Osteocyte (in vitro differentiated cells): ENCODE measurements around the gene GATA3. TPM values are rescaled to one million over a fixed set of nuclear protein-coding genes. Genes with fewer than 3 reads are reported as not detected.

ENCODE experiments used
- DNase-seq: peaks from one replicate; pipeline ENCODE4 v3.0.0; 2021; ENCODE audit warnings: mixed read lengths; ENCODE audit not compliant: unreplicated experiment; ENCODE audit errors: extremely low spot score
- H3K27ac Mint-ChIP-seq: one replicate; pipeline ENCODE4 v1.8.0; 2021; ENCODE audit warnings: mild to moderate bottlenecking, mixed read lengths; ENCODE audit not compliant: unreplicated experiment
- H3K27me3 Mint-ChIP-seq: one replicate; pipeline ENCODE4 v1.8.0; 2021; ENCODE audit warnings: mixed read lengths; ENCODE audit not compliant: unreplicated experiment
- H3K36me3 Mint-ChIP-seq: one replicate; pipeline ENCODE4 v1.8.0; 2021; ENCODE audit warnings: mixed read lengths; ENCODE audit not compliant: unreplicated experiment
- H3K4me1 Mint-ChIP-seq: one replicate; pipeline ENCODE4 v1.8.0; 2021; ENCODE audit warnings: mixed read lengths; ENCODE audit not compliant: unreplicated experiment
- H3K4me3 Mint-ChIP-seq: one replicate; pipeline ENCODE4 v1.8.0; 2021; ENCODE audit warnings: mild to moderate bottlenecking, moderate library complexity, mixed read lengths; ENCODE audit not compliant: unreplicated experiment
- H3K9me3 Mint-ChIP-seq: one replicate; pipeline ENCODE4 v1.8.0; 2021; ENCODE audit warnings: mixed read lengths; ENCODE audit not compliant: unreplicated experiment
- total RNA-seq: library from RNA; stranded (reverse); gene quantifications from 2 replicates; pipeline ENCODE4 v1.2.1, GENCODE V29; 2021
- TF ChIP-seq, protein P1 (sequence below): fragments of 200-600 bp; sonication (generic); IDR thresholded peaks from 2 replicates; pipeline ENCODE4 v1.5.0; 2021; ENCODE audit warnings: antibody characterized with exemption, mild to moderate bottlenecking, moderate library complexity

The GATA3 gene
- total RNA-seq, 1 donor from 2014 or later = not detected

DNA sequence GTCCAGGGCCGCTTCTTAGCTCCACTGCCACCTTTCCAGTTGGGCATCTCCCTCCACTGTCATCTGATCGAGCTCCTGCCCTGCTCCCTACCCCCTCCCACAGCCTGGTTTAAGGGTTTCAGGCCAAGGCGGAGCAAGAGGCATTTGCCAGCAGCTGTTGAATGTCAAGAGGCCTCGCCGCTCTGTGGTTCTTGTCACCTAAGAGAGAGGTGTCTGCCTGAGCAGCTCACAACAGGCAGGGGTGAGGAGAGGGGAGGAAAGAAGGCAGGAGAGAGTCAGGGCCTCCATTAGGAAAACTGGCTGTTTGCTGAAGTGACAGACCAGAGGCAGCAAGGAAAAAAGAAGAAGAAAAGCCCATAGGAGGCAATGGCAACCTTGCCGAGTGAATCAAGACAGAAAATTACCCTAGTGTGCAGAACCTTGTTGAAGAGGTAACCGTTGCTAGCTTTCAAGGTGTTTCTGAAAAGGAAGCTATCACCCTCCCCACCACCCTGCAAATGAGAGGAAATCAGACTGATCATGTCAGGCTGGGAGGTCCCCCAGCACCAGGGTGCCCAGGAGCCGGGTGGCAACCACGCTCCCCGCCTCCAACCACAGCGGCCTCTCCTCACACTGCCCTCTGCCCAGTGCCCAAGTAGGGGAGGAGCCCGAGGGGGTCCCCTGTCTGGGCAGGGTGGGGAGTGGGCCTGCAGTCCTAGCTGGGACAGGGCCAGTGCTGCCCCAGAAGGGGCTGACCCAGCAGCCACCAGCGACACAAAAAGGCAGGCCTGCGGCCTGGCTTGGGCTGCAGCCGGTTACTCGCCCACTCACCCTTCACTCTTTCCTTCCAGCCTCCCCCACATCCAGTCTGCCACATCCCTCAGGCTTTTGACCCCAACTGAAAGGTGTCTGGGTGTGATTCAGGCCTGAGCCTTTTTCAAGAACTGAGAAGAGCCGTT is 7.1 kb downstream of the GATA3 start:
- no peaks in the 10 kb centered on the region for H3K36me3 Mint-ChIP-seq
- peaks cover 90% of the 10 kb centered on the region for H3K27me3 Mint-ChIP-seq
- TF ChIP-seq, protein P1, sequence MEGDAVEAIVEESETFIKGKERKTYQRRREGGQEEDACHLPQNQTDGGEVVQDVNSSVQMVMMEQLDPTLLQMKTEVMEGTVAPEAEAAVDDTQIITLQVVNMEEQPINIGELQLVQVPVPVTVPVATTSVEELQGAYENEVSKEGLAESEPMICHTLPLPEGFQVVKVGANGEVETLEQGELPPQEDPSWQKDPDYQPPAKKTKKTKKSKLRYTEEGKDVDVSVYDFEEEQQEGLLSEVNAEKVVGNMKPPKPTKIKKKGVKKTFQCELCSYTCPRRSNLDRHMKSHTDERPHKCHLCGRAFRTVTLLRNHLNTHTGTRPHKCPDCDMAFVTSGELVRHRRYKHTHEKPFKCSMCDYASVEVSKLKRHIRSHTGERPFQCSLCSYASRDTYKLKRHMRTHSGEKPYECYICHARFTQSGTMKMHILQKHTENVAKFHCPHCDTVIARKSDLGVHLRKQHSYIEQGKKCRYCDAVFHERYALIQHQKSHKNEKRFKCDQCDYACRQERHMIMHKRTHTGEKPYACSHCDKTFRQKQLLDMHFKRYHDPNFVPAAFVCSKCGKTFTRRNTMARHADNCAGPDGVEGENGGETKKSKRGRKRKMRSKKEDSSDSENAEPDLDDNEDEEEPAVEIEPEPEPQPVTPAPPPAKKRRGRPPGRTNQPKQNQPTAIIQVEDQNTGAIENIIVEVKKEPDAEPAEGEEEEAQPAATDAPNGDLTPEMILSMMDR = no peak
- peaks cover 2% of the 10 kb centered on the region for H3K4me1 Mint-ChIP-seq
- DNase-seq = no peak
- no peak overlapping the region for H3K4me3 Mint-ChIP-seq
- no peaks in the 10 kb centered on the region for H3K9me3 Mint-ChIP-seq
- no peak overlapping the region for H3K27ac Mint-ChIP-seq

DNA sequence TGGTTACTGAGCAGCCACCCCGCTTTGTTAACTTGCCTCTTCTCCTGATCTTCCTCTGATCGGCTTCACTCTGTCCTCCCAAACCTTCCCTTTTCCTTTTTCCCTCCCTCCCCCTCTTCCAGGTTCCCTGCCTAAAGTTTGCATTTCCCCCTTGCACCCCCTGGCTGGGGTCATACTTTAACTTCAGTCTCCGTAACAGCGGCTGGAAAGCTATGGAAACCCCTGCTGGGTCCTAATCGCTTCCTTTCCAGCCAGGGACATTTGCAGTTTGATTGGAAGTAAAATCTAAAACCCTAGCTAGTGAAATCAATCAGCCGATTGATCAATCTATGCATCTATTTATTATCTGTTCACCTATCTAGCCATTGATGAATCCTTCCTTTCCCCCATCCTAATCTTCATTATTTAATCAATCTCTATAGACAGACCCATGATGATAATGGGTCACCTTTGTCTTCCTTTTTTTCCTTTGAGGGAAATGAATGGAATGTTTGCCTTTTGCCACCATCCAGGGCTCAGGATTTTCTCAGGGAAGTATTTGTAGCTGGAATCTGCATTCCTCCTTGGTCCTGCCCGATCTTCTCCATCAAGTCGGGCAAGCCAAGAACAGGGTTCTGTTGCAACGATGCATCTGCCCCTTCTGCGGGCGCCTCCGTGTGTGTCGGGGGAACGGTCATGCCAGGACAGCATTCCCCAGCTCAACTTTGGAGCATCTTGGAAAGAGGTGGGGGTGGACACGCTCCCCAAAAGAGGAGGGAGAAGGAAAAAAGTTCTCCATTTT is 8.8 kb downstream of the GATA3 start:
- Mint-ChIP-seq H3K4me3 (no peak overlapping the region), H3K36me3 (no peaks in the 10 kb centered on the region), H3K27ac (no peak overlapping the region), H3K9me3 (no peaks in the 10 kb centered on the region), H3K27me3 (peaks cover 81% of the 10 kb centered on the region), H3K4me1 (peaks cover 2% of the 10 kb centered on the region)
- TF ChIP-seq, protein P1 = no peak
- DNase-seq = no peak

DNA sequence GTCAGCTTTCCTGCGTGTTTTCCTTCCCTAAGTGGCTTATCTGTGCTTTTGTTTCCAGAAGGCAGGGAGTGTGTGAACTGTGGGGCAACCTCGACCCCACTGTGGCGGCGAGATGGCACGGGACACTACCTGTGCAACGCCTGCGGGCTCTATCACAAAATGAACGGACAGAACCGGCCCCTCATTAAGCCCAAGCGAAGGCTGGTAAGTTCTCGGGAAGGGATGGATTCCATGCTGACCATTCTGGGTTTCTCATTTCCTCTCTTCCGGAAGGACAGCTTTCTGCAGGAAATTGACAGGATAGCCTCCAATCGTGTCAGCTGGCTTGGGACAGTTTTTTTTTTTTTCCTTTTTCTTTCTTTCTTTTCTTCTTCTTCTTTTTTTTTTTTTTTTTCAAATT is 9.4 kb downstream of the GATA3 start:
- Mint-ChIP-seq H3K4me3 (no peak overlapping the region), H3K36me3 (no peaks in the 10 kb centered on the region), H3K27ac (no peak overlapping the region), H3K9me3 (no peaks in the 10 kb centered on the region), H3K4me1 (peaks cover 2% of the 10 kb centered on the region), H3K27me3 (peaks cover 78% of the 10 kb centered on the region)
- TF ChIP-seq, protein P1 = no peak
- DNase-seq = no peak

DNA sequence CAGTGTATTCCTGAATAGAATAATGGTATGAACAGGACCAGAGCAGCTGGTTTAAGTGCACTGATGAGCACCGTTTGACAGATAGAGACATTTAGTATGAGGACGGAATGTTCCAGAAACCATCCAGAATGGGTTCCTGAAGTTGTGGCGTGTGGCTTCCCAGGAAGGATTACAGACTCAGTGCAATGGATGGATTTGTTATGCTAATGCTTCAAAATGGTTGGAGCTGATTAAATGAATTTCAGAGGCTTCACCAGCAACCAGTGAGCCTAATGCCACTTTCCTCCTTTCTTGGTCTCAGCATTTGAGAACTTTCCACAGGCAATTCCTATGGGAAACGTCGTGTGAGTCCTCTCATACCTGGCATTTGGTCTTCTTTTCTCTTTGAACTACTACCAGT is 9.9 kb downstream of the GATA3 start:
- H3K4me1 Mint-ChIP-seq = peaks cover 2% of the 10 kb centered on the region
- H3K9me3 Mint-ChIP-seq = no peaks in the 10 kb centered on the region
- H3K36me3 Mint-ChIP-seq = no peaks in the 10 kb centered on the region
- no peak overlapping the region for H3K27ac Mint-ChIP-seq
- peaks cover 77% of the 10 kb centered on the region for H3K27me3 Mint-ChIP-seq
- TF ChIP-seq, protein P1 = no peak
- no peak for DNase-seq
- no peak overlapping the region for H3K4me3 Mint-ChIP-seq

DNA sequence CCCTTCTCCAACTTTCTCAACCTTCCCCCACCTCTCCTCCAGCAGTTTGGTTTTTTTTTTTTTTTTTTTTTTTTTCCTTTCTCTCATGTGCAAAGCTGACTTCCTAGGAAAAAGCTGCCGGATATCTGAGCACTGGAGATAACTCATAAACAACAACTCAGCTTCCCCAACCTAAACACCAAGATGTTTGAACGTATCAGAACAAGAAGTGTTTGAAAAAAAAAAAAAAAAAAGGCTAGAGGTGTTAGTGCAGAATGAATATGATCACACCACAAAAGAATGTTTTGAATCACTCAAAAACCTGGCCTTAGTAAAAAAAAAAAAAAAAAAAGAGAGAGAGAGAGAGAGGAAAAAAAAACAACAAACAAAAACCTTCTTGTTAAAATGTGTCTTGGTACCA is 11.2 kb downstream of the GATA3 start:
- no peak for DNase-seq
- no peak overlapping the region for H3K27ac Mint-ChIP-seq

More for the DNA sequence above, 11.2 kb downstream of the GATA3 start:
- Mint-ChIP-seq H3K36me3 (no peaks in the 10 kb centered on the region), H3K4me3 (no peak overlapping the region), H3K4me1 (no peaks in the 10 kb centered on the region), H3K9me3 (no peaks in the 10 kb centered on the region), H3K27me3 (peaks cover 67% of the 10 kb centered on the region)
- TF ChIP-seq, protein P1 = no peak
